ENCODE results near the gene PBXIP1.

PBXIP1 gene

DNA sequence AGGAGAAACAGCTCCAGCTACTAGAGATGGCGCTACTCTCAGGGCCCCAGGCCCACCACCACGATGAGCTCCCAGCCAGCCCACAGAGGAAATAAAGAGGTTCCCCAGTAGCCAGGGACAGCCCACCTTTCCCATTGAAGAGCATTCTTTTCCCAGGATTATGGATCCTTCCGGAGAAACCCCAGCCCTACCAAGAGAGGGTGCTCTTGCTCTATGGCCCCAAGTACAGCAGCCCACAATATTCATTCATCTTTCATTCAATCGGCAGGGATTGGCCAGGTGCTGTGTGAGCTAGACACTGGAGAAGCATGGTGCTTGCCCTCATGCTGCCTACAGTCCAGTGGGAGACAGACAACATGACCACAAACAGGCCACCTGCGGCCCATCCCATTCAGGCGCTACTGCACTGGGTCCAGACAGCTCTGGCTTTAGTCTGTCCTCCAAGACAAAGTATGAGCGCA lies 49.2 kb downstream of the PBXIP1 start:
- H3K9me3 ChIP-seq (ENCODE audit: control insufficient read depth, insufficient read depth, low read length) = peaks cover 6% of the 10 kb centered on the region; the same call in 1 of the 2 replicates
- no peak overlapping the region for H3K27ac ChIP-seq (ENCODE audit: low read depth, low read length)
- no peak overlapping the region for H3K9ac ChIP-seq (ENCODE audit: low read depth, low read length)
- no peaks in the 10 kb centered on the region for H3K4me1 ChIP-seq (ENCODE audit: control insufficient read depth, insufficient read depth, low read length)
- H3K36me3 ChIP-seq (ENCODE audit: control insufficient read depth, insufficient read depth, low read length) = no peaks in the 10 kb centered on the region
- H3K4me3 ChIP-seq (ENCODE audit: low read depth, low read length) = no peak overlapping the region
- no peaks in the 10 kb centered on the region for H3K27me3 ChIP-seq (ENCODE audit: control insufficient read depth, insufficient read depth, low read length)

DNA sequence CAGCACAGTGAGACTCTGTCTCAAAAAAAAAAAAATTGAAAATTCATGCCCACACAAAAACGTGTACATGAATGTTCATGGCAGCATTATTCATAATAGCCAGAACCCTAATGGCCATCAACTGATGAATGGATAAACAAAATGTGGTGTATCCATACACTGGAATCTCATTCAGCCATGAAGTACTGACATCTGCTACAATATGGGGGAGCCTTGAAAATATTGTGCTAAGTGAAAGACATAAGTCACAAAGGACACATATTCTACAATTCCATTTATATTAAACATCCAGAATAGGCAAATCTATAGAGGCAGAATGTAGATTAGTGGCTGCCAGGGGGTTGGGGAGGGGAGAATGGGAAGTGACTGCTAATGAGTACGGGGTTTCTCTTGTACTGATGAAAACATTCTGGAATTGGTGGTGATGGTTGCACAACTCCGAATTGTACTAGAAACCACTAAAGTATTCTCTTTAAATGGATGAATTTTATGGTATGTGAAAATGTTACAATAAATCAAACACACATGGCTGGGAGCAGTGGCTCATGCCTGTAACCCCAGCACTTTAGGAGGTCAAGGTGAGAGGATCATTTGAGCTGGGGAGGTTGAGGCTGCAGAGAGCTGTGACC lies 52.8 kb downstream of the PBXIP1 start:
- Histone ChIP-seq H3K9ac (ENCODE audit: low read depth, low read length) (no peak overlapping the region), H3K27ac (ENCODE audit: low read depth, low read length) (no peak overlapping the region), H3K4me1 (ENCODE audit: control insufficient read depth, insufficient read depth, low read length) (no peaks in the 10 kb centered on the region), H3K27me3 (ENCODE audit: control insufficient read depth, insufficient read depth, low read length) (no peaks in the 10 kb centered on the region), H3K36me3 (ENCODE audit: control insufficient read depth, insufficient read depth, low read length) (no peaks in the 10 kb centered on the region), H3K9me3 (ENCODE audit: control insufficient read depth, insufficient read depth, low read length) (peaks cover 3% of the 10 kb centered on the region; the same call in 1 of the 2 replicates), H3K4me3 (ENCODE audit: low read depth, low read length) (no peak overlapping the region)

DNA sequence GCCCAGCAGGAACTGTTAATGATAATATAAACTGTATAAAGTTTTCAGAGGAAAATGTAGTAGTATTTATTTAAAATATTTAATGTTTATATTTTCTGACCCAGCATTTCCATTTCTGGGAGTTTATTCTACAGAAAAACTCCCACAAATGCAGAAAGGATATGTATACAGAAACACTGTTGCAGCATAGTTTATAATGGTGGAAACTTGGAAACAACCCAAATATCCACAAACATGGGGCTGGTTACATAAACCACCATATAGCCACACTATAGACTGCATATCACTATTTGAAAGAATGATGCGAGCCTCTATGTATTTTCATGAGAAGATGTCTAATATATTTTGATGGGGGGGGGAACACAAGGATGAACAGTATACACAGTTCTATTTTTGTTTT lies 54.3 kb downstream of the PBXIP1 start:
- H3K4me1 ChIP-seq (ENCODE audit: control insufficient read depth, insufficient read depth, low read length) = no peaks in the 10 kb centered on the region
- H3K9ac ChIP-seq (ENCODE audit: low read depth, low read length) = no peak overlapping the region
- H3K27ac ChIP-seq (ENCODE audit: low read depth, low read length) = no peak overlapping the region
- H3K27me3 ChIP-seq (ENCODE audit: control insufficient read depth, insufficient read depth, low read length) = no peaks in the 10 kb centered on the region
- no peaks in the 10 kb centered on the region for H3K36me3 ChIP-seq (ENCODE audit: control insufficient read depth, insufficient read depth, low read length)
- H3K4me3 ChIP-seq (ENCODE audit: low read depth, low read length) = no peak overlapping the region
- H3K9me3 ChIP-seq (ENCODE audit: control insufficient read depth, insufficient read depth, low read length) = no peaks in the 10 kb centered on the region

DNA sequence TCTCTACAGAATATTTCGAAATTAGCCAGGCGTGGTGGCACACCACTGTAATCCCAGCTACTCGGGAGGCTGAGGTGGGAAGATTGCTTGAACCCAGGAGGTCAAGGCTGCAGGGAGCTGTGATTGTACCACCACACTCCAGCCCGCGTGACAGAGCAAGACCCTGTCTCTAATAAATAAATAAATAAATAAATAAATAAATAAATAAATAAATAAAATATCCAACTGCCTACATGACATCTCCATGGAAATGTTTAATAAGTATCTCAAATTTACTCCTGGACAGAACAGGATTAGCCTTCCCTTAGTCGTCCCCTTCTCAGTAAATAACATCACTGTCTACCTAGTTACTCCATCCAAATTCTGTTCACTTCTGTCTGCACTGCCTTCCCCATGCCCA lies 56.9 kb downstream of the PBXIP1 start:
- H3K4me1 ChIP-seq (ENCODE audit: control insufficient read depth, insufficient read depth, low read length) = no peaks in the 10 kb centered on the region
- no peak overlapping the region for H3K9ac ChIP-seq (ENCODE audit: low read depth, low read length)
- no peaks in the 10 kb centered on the region for H3K27me3 ChIP-seq (ENCODE audit: control insufficient read depth, insufficient read depth, low read length)
- H3K9me3 ChIP-seq (ENCODE audit: control insufficient read depth, insufficient read depth, low read length) = no peaks in the 10 kb centered on the region
- H3K27ac ChIP-seq (ENCODE audit: low read depth, low read length) = no peak overlapping the region
- H3K4me3 ChIP-seq (ENCODE audit: low read depth, low read length) = no peak overlapping the region
- no peaks in the 10 kb centered on the region for H3K36me3 ChIP-seq (ENCODE audit: control insufficient read depth, insufficient read depth, low read length)

DNA sequence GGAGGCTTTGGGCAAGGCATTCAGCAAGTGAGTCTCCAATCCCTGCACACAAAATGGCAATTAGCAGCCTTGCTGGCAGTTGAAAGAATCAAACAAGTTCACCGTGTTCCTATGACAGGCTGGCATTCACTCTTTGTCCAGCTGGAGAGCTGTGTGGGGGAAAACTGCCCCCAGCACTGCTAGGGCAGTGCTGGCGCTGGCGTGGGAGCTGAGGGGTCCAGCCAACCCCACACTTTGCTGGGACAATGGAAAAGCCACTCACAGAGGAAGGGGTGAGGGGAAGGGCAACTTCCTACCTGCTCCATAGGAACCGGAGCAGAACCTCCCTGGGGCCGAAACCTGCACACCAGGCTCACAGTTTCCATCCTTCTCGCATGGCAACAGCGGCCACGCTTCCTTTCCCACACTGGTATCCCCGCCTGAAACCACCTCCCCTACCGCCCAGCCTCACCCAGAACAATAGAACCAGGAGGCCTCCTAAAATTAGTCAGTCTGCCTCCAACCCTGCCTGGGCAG lies 59.1 kb downstream of the PBXIP1 start:
- Histone ChIP-seq H3K27me3 (ENCODE audit: control insufficient read depth, insufficient read depth, low read length) (no peaks in the 10 kb centered on the region), H3K4me1 (ENCODE audit: control insufficient read depth, insufficient read depth, low read length) (no peaks in the 10 kb centered on the region), H3K9me3 (ENCODE audit: control insufficient read depth, insufficient read depth, low read length) (no peaks in the 10 kb centered on the region), H3K27ac (ENCODE audit: low read depth, low read length) (no peak overlapping the region), H3K36me3 (ENCODE audit: control insufficient read depth, insufficient read depth, low read length) (no peaks in the 10 kb centered on the region), H3K9ac (ENCODE audit: low read depth, low read length) (no peak overlapping the region), H3K4me3 (ENCODE audit: low read depth, low read length) (no peak overlapping the region)

DNA sequence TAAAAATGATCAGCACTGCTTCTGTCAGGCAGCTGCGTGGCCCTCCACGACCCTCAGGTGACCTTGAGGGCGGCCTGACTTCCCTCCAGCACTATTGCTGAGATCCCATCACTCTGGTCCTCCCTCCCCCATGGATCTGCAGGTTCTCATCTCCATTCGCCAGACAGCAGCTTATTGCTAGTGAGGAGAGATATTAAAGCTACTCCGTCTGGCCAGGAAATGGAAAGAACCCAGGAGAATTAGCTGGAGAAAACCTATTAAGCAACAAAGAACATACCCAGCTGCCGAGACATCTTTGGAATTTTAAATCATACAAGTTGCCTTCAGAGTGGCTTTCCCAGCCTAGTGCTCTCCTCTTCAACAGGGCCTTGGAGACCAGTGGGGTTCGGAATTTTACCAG lies 60.1 kb downstream of the PBXIP1 start:
- H3K27me3 ChIP-seq (ENCODE audit: control insufficient read depth, insufficient read depth, low read length) = no peaks in the 10 kb centered on the region
- H3K9ac ChIP-seq (ENCODE audit: low read depth, low read length) = no peak overlapping the region
- no peak overlapping the region for H3K4me3 ChIP-seq (ENCODE audit: low read depth, low read length)
- H3K4me1 ChIP-seq (ENCODE audit: control insufficient read depth, insufficient read depth, low read length) = no peaks in the 10 kb centered on the region
- no peak overlapping the region for H3K27ac ChIP-seq (ENCODE audit: low read depth, low read length)
- no peaks in the 10 kb centered on the region for H3K36me3 ChIP-seq (ENCODE audit: control insufficient read depth, insufficient read depth, low read length)
- no peaks in the 10 kb centered on the region for H3K9me3 ChIP-seq (ENCODE audit: control insufficient read depth, insufficient read depth, low read length)

Data from HUES48 (cell line).